A549 (cell line): ENCODE measurements around the gene HOXB1. TPM values are rescaled to one million over a fixed set of nuclear protein-coding genes. Genes with fewer than 3 reads are reported as not detected.

ENCODE experiments used
- ATAC-seq, 2 experiments: fragments of 200-7000 bp in 1 of 2; fragments of >200 bp in 1 of 2; cut with Nextera tagmentation in 1 of 2; cut with Tn5 transposase in 1 of 2; 3 replicates each; pipeline versions ENCODE4 v1.8.0 to v1.9.1; 2018 to 2020; ENCODE audit warnings: mild to moderate bottlenecking in 1 of 2, moderate library complexity in 1 of 2
- CTCF ChIA-PET: fragments of 300-600 bp; sonication (Branson Sonifier 250); formaldehyde crosslinking; extraction: SDS; loops from one replicate; lab custom pipeline; 2021; ENCODE audit warnings: antibody characterized with exemption, inconsistent platforms; lab: Yijun Ruan, JAX
- POLR2A ChIA-PET: fragments of 350-600 bp; formaldehyde crosslinking; extraction: SDS; loops from one replicate; lab custom pipeline; 2021; ENCODE audit warnings: antibody characterized with exemption, inconsistent platforms; lab: Yijun Ruan, JAX
- DNase-seq, 2 experiments: peaks; one replicate each; pipeline versions ENCODE4 v3.0.0 to v3.0.0-alpha.2; 2011 to 2016; ENCODE audit warnings: low read depth in 1 of 2, low spot score in 1 of 2
- FAIRE-seq: peaks from 2 replicates; lab custom pipeline; 2011; peaks lifted over from hg19 to GRCh38; lab: Jason Lieb, UNC
- H3K27ac ChIP-seq, 2 experiments: fragments of >200 bp; sonication (Bioruptor Twin); formaldehyde crosslinking; 3 replicates each; pipeline ENCODE4 v1.5.1; 2016 to 2017
- H3K4me1 ChIP-seq: fragments of >200 bp; sonication (Bioruptor Twin); formaldehyde crosslinking; 3 replicates; pipeline ENCODE4 v1.6.1; 2016
- H3K4me2 ChIP-seq: fragments of >200 bp; sonication (Bioruptor Twin); formaldehyde crosslinking; 3 replicates; pipeline ENCODE4 v1.6.1; 2016
- H3K4me3 ChIP-seq: fragments of >200 bp; sonication (Bioruptor Twin); formaldehyde crosslinking; 3 replicates; pipeline ENCODE4 v1.5.1; 2016
- H3K9me3 ChIP-seq: fragments of >200 bp; sonication (Bioruptor Twin); formaldehyde crosslinking; 3 replicates; pipeline ENCODE4 v1.6.1; 2016
- EP300 ChIP-seq, 2 experiments: fragments of >200 bp; sonication (Bioruptor Twin); formaldehyde crosslinking; IDR thresholded peaks; 2 replicates in 1 of 2; 3 replicates in 1 of 2; pipeline ENCODE4 v1.6.1; 2016 to 2017
- ESRRA ChIP-seq: fragments of 150-350 bp; IDR thresholded peaks from 2 replicates; pipeline ENCODE4 v1.6.1; 2014; ENCODE audit warnings: mild to moderate bottlenecking, low read length, borderline replicate concordance
- FOSB ChIP-seq: fragments of 250-450 bp; sonication (Bioruptor Pico); IDR thresholded peaks from 2 replicates; pipeline ENCODE4 v1.5.0; 2020; ENCODE audit warnings: mild to moderate bottlenecking, moderate library complexity
- FOSL2 ChIP-seq, 2 experiments: fragments of 450-650 bp in 1 of 2; fragments of >200 bp in 1 of 2; sonication (Bioruptor Twin) in 1 of 2; formaldehyde crosslinking; IDR thresholded peaks; 2 replicates each; pipeline versions ENCODE4 v1.5.0 to v1.6.1; 2016 to 2020; ENCODE audit warnings: mild to moderate bottlenecking in 1 of 2, moderate library complexity in 1 of 2
- GATA3 ChIP-seq: IDR thresholded peaks from 2 replicates; pipeline ENCODE4 v1.6.1; 2012; ENCODE audit warnings: borderline replicate concordance
- HEYL ChIP-seq: fragments of 250-450 bp; sonication (Bioruptor Pico); IDR thresholded peaks from 2 replicates; pipeline ENCODE4 v1.8.0; 2021; ENCODE audit warnings: mild to moderate bottlenecking, moderate library complexity
- HOXA7 ChIP-seq: fragments of 250-450 bp; sonication (Bioruptor Pico); IDR thresholded peaks from 2 replicates; pipeline ENCODE4 v1.5.0; 2020; ENCODE audit warnings: mild to moderate bottlenecking, moderate library complexity
- HOXB5 ChIP-seq: fragments of 250-450 bp; sonication (Bioruptor Pico); IDR thresholded peaks from 2 replicates; pipeline ENCODE4 v1.5.0; 2020; ENCODE audit warnings: mild to moderate bottlenecking, moderate library complexity
- JUNB ChIP-seq: fragments of >200 bp; sonication (Bioruptor Twin); formaldehyde crosslinking; IDR thresholded peaks from 2 replicates; pipeline ENCODE4 v1.6.1; 2016
- KDM5A ChIP-seq: fragments of 200-600 bp; sonication (generic); IDR thresholded peaks from 2 replicates; pipeline ENCODE4 v1.6.1; 2016; ENCODE audit warnings: antibody characterized with exemption, mild to moderate bottlenecking
- MAFK ChIP-seq: fragments of 450-650 bp; IDR thresholded peaks from 2 replicates; pipeline ENCODE4 v1.6.1; 2014; ENCODE audit not compliant: partially characterized antibody
- MAZ ChIP-seq: fragments of 150-350 bp; IDR thresholded peaks from 2 replicates; pipeline ENCODE4 v1.6.1; 2014; ENCODE audit warnings: antibody characterized with exemption, low read depth, low read length, borderline replicate concordance
- NR3C1 ChIP-seq: fragments of >200 bp; sonication (Bioruptor Twin); formaldehyde crosslinking; IDR thresholded peaks from 3 replicates; pipeline ENCODE4 v1.6.1; 2017
- RAD21 ChIP-seq, 2 experiments: fragments of >200 bp in 1 of 2; sonication (Bioruptor Twin) in 1 of 2; formaldehyde crosslinking in 1 of 2; IDR thresholded peaks in 1 of 2; conservative IDR thresholded peaks in 1 of 2; 2 replicates in 1 of 2; 3 replicates in 1 of 2; pipeline ENCODE4 v1.6.1; 2012 to 2018; ENCODE audit warnings: inconsistent platforms in 1 of 2
- RFX5 ChIP-seq: fragments of 450-650 bp; IDR thresholded peaks from 2 replicates; pipeline ENCODE4 v1.7.1; 2014; ENCODE audit warnings: antibody characterized with exemption, mild to moderate bottlenecking, moderate library complexity
- RNF2 ChIP-seq: fragments of 200-600 bp; sonication (generic); IDR thresholded peaks from 2 replicates; pipeline ENCODE4 v1.6.1; 2016; ENCODE audit warnings: low read depth, mild to moderate bottlenecking, antibody characterized with exemption, moderate library complexity, borderline replicate concordance
- ZNF302 ChIP-seq: fragments of 250-450 bp; sonication (Bioruptor Pico); IDR thresholded peaks from 2 replicates; pipeline ENCODE4 v1.9.0; 2021; ENCODE audit warnings: inconsistent platforms, mild to moderate bottlenecking, moderate library complexity
- WGBS: methylation state at CpG from one replicate; pipeline ENCODE4 v1.1.6; 2017; ENCODE audit errors: missing lambda C conversion rate; 5-methylcytosine and 5-hydroxymethylcytosine counted together
- polyA plus RNA-seq, 4 experiments: library from polyadenylated mRNA; depleted of rRNA in 3 of 4; stranded (reverse); fragments of >200 nt; fragmentation: RNase III in 1 of 4; extraction: RNeasy Plus Mini Kit Qiagen cat#74134 plus additional on column Dnase treatment in 1 of 4; gene quantifications; 2 replicates in 3 of 4; 3 replicates in 1 of 4; pipeline ENCODE4 v1.2.3, GENCODE V29; 2011 to 2017
- TF ChIP-seq, protein P1 (sequence below): fragments of 250-450 bp; sonication (Bioruptor Pico); IDR thresholded peaks from 2 replicates; pipeline ENCODE4 v1.5.0; 2020; ENCODE audit warnings: low read depth, mild to moderate bottlenecking, moderate library complexity
- TF ChIP-seq, protein P2 (sequence below): fragments of 450-650 bp; IDR thresholded peaks from 2 replicates; pipeline ENCODE4 v1.6.1; 2014; ENCODE audit warnings: antibody characterized with exemption
- TF ChIP-seq, protein P3 (sequence below): IDR thresholded peaks from 2 replicates; pipeline ENCODE4 v1.6.1; 2012
- TF ChIP-seq, protein P4 (sequence below): fragments of >200 bp; sonication (Bioruptor Twin); formaldehyde crosslinking; IDR thresholded peaks from 2 replicates; pipeline ENCODE4 v1.6.1; 2016
- TF ChIP-seq, protein P5 (sequence below): IDR thresholded peaks from 2 replicates; pipeline ENCODE4 v1.6.1; 2012

The HOXB1 gene
- polyA plus RNA-seq, 2 of the 4 experiments (the other 2 are of a cell fraction), result not detected

DNA sequence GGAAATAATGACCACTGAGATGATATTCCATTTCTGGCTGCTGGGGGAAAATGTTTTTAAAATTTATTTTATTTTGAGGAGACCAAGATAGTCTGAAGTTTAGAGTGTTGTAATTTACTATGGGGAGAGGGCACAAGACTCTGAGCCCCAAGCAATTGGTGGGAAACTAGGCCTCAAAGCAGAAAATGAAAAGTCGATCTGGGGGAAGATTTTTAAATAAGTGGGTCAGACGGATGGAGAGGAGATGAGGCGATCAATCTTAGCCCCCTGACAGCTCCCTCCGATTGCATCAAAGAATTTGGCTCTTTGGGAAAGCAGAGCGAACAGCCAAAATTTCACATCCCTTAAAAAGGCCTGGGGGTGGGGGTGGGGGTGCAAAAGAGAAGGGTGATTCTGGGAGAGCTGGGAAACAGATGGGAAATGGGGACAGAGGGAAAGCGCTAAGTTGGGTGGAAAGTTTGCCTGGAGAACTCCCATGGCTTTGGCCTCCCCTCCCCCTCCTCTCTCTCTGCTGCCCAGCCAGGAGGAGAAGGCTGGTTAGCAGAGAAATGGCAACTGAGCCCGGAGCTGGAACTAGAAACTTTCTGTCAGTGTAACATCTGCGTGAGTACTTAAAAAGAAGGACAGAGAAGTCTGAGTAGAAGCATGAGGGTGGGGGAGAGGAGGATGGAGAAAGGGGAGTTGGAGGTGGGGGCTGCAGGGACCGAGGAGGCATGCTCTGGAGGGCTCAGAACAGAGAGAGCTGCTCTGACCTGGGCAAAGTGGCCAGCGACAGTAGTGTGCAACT lies 15.5 kb upstream of the HOXB1 start:
- H3K4me3 ChIP-seq, result no peak overlapping the region
- DNase-seq, result no peak
- no peaks in the 10 kb centered on the region for H3K9me3 ChIP-seq
- H3K27ac ChIP-seq, result peak overlapping the region in 1 of 2 experiments; percentile 42; a peak in 2 of 6 replicates
- POLR2A ChIA-PET, result interaction anchor here (0.7 to 1.4 kb wide), 2 partner anchors 9 to 60 kb away, joined by 3 to 4 read pairs; no protein-coding TSS in a partner anchor
- H3K4me2 ChIP-seq, result peak overlapping the region; percentile 12; the same call in 1 of the 3 replicates
- TF ChIP-seq HOXA7 (no peak), MAZ (no peak), HEYL (CRISPR knock-in tag) (no peak)
- TF ChIP-seq, all 56 proteins: peak for 0
- peak in 1 of 2 experiments; percentile 24; a peak in 1 of 6 replicates for ATAC-seq
- no peak for FAIRE-seq
- CTCF ChIA-PET, result interaction anchor here (0.6 to 2.5 kb wide), 7 partner anchors 13 to 73 kb away, joined by 3 to 13 read pairs (median 4); partner anchors contain the start of gene HOXB5
- WGBS, result 75% methylated on average over 10 of the region's 10 CpGs
- peaks cover 15% of the 10 kb centered on the region; the same call in 2 of the 3 replicates for H3K4me1 ChIP-seq

DNA sequence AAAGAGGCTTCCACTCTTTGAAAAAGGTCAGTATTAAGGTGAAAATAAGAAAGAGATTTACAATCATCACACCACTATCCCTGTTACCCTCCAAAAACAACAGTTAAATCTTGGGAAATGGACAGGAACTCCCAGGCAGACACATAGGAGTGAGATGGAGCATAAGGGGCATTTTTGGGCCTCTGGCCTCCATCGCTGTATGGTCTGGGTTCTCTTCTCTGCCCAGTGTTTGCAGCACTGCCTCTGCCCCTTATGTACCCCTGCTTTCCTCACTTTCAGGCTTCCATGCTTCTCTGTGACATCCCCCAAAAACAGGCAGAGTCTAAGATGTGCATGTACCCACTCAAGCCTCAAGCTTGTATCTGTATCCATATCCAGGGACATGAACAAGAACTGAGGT lies 14.7 kb upstream of the HOXB1 start:
- ChIA-PET CTCF (no interaction called here), POLR2A (no interaction called here)
- H3K4me3 ChIP-seq, result no peak overlapping the region
- WGBS, result 93% methylated on average over 1 of the region's 1 CpG
- no peak for ATAC-seq
- H3K27ac ChIP-seq, result no peak overlapping the region
- no peaks in the 10 kb centered on the region for H3K9me3 ChIP-seq
- no peak overlapping the region for H3K4me2 ChIP-seq
- FAIRE-seq, result no peak
- TF ChIP-seq GATA3, result no peak
- no peak for TF ChIP-seq JUNB
- TF ChIP-seq, protein P1, sequence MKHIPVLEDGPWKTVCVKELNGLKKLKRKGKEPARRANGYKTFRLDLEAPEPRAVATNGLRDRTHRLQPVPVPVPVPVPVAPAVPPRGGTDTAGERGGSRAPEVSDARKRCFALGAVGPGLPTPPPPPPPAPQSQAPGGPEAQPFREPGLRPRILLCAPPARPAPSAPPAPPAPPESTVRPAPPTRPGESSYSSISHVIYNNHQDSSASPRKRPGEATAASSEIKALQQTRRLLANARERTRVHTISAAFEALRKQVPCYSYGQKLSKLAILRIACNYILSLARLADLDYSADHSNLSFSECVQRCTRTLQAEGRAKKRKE (CRISPR knock-in tag), result no peak
- TF ChIP-seq RAD21 (conservative IDR thresholded peaks at IDR 0.05 in 1 of 2, IDR thresholded peaks at IDR 0.05 in 1 of 2), result no peak
- no peak for TF ChIP-seq RFX5
- TF ChIP-seq HOXB5 (CRISPR knock-in tag), result no peak
- TF ChIP-seq HEYL (CRISPR knock-in tag), result no peak
- no peak for TF ChIP-seq KDM5A
- no peak for TF ChIP-seq ZNF302 (CRISPR knock-in tag)
- TF ChIP-seq MAFK, result no peak
- TF ChIP-seq, protein P2, sequence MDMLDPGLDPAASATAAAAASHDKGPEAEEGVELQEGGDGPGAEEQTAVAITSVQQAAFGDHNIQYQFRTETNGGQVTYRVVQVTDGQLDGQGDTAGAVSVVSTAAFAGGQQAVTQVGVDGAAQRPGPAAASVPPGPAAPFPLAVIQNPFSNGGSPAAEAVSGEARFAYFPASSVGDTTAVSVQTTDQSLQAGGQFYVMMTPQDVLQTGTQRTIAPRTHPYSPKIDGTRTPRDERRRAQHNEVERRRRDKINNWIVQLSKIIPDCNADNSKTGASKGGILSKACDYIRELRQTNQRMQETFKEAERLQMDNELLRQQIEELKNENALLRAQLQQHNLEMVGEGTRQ, result no peak
- TF ChIP-seq FOSB (CRISPR knock-in tag), result no peak
- TF ChIP-seq, protein P3, sequence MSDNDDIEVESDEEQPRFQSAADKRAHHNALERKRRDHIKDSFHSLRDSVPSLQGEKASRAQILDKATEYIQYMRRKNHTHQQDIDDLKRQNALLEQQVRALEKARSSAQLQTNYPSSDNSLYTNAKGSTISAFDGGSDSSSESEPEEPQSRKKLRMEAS, result no peak
- TF ChIP-seq EP300 (IDR thresholded peaks at IDR 0.05), result no peak
- no peak for TF ChIP-seq RNF2
- TF ChIP-seq FOSL2 (IDR thresholded peaks at IDR 0.05), result no peak
- TF ChIP-seq FOSL2 (CRISPR knock-in tag; IDR thresholded peaks at IDR 0.05), result no peak
- TF ChIP-seq, protein P4, sequence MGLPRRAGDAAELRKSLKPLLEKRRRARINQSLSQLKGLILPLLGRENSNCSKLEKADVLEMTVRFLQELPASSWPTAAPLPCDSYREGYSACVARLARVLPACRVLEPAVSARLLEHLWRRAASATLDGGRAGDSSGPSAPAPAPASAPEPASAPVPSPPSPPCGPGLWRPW, result no peak
- no peak for TF ChIP-seq ESRRA
- no peak for TF ChIP-seq NR3C1
- TF ChIP-seq, protein P5, sequence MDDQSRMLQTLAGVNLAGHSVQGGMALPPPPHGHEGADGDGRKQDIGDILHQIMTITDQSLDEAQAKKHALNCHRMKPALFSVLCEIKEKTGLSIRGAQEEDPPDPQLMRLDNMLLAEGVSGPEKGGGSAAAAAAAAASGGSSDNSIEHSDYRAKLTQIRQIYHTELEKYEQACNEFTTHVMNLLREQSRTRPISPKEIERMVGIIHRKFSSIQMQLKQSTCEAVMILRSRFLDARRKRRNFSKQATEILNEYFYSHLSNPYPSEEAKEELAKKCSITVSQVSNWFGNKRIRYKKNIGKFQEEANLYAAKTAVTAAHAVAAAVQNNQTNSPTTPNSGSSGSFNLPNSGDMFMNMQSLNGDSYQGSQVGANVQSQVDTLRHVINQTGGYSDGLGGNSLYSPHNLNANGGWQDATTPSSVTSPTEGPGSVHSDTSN, result no peak
- DNase-seq, result no peak
- H3K4me1 ChIP-seq, result peaks cover 15% of the 10 kb centered on the region; the same call in 2 of the 3 replicates
